Endothelial cell of umbilical vein (primary cell): ENCODE measurements around the gene SNX24. TPM values are rescaled to one million over a fixed set of nuclear protein-coding genes. Genes with fewer than 3 reads are reported as not detected.

ENCODE experiments used
- BruUV-seq: library from RNA; stranded (reverse); fragments of 400-500 nt; replicated peaks from 2 replicates; lab custom pipeline; 2021; lab: Mats Ljungman, UMichigan
- CTCF ChIA-PET: fragments of 300-600, 350-600 bp; sonication (Branson Sonifier 250); formaldehyde crosslinking; loops from one replicate; lab custom pipeline; 2021; ENCODE audit warnings: antibody characterized with exemption, inconsistent platforms; lab: Charles Lee
- POLR2A ChIA-PET: fragments of 300-600, 350-600 bp; sonication (Branson Sonifier 250); formaldehyde crosslinking; loops from one replicate; lab custom pipeline; 2021; ENCODE audit warnings: antibody characterized with exemption, inconsistent platforms; lab: Charles Lee
- DNase-seq: peaks from one replicate; pipeline ENCODE4 v3.0.0-alpha.2; 2011; ENCODE audit warnings: low read depth, low spot score
- FAIRE-seq: peaks from 2 replicates; lab custom pipeline; 2011; peaks lifted over from hg19 to GRCh38; lab: Jason Lieb, UNC
- H2AFZ ChIP-seq: 2 replicates; pipeline ENCODE4 v1.6.0; 2012; ENCODE audit warnings: low read depth, low read length, control low read depth, inconsistent platforms
- H3K27ac ChIP-seq: 2 replicates; pipeline ENCODE4 v1.5.1; 2011; ENCODE audit warnings: low read depth, mild to moderate bottlenecking, control low read depth, low read length, moderate library complexity; ENCODE audit not compliant: insufficient read depth
- H3K27me3 ChIP-seq, 2 experiments: 2 replicates each; pipeline versions ENCODE4 v1.6.0 to v1.6.1; 2011; ENCODE audit warnings: low read length in 2 of 2, mixed read lengths in 1 of 2; ENCODE audit not compliant: control insufficient read depth in 2 of 2, insufficient read depth in 2 of 2
- H3K36me3 ChIP-seq, 2 experiments: 2 replicates in 1 of 2; 3 replicates in 1 of 2; pipeline ENCODE4 v1.5.1; 2011; ENCODE audit warnings: low read length in 2 of 2, mild to moderate bottlenecking in 1 of 2, moderate library complexity in 1 of 2; ENCODE audit not compliant: control insufficient read depth in 2 of 2, insufficient read depth in 2 of 2; ENCODE audit errors: extremely low read depth in 1 of 2
- H3K4me1 ChIP-seq: 3 replicates; pipeline ENCODE4 v1.5.1; 2011; ENCODE audit warnings: mild to moderate bottlenecking, low read length; ENCODE audit not compliant: control insufficient read depth, insufficient read depth; ENCODE audit errors: extremely low read depth
- H3K4me2 ChIP-seq: 2 replicates; pipeline ENCODE4 v1.6.1; 2011; ENCODE audit warnings: low read length, control low read depth, mixed read lengths; ENCODE audit not compliant: insufficient read depth
- H3K4me3 ChIP-seq, 3 experiments: fragments of 200-600 bp in 1 of 3; sonication (generic), shearing (Covaris generic) in 1 of 3; replicated peaks in 1 of 3; 2 replicates each; pipeline ENCODE4 v1.5.1; 2011 to 2016; ENCODE audit warnings: control low read depth in 3 of 3, low read length in 3 of 3, mild to moderate bottlenecking in 2 of 3, inconsistent platforms in 1 of 3, low read depth in 1 of 3, moderate library complexity in 1 of 3; ENCODE audit not compliant: insufficient read depth in 1 of 3
- H3K79me2 ChIP-seq: 2 replicates; pipeline ENCODE4 v1.6.0; 2012; ENCODE audit warnings: low read length, inconsistent platforms; ENCODE audit not compliant: control insufficient read depth, insufficient read depth
- H3K9ac ChIP-seq: replicated peaks from 2 replicates; pipeline ENCODE3; 2011; ENCODE audit warnings: low read length, control low read depth; ENCODE audit not compliant: insufficient read depth; ENCODE audit errors: extremely low read depth
- H3K9me1 ChIP-seq: replicated peaks from 3 replicates; pipeline ENCODE4 v1.6.0; 2011; ENCODE audit warnings: mild to moderate bottlenecking, low read length; ENCODE audit not compliant: control insufficient read depth, insufficient read depth; ENCODE audit errors: extremely low read depth
- H3K9me3 ChIP-seq: replicated peaks from 2 replicates; pipeline ENCODE4 v1.5.1; 2012; ENCODE audit warnings: low read length, inconsistent platforms; ENCODE audit not compliant: control insufficient read depth, insufficient read depth
- H4K20me1 ChIP-seq: replicated peaks from 2 replicates; pipeline ENCODE3; 2011; ENCODE audit warnings: mild to moderate bottlenecking, low read length; ENCODE audit not compliant: control insufficient read depth, insufficient read depth; ENCODE audit errors: extremely low read depth
- EZH2 ChIP-seq: IDR thresholded peaks from 2 replicates; pipeline ENCODE4 v1.6.1; 2012; ENCODE audit warnings: borderline replicate concordance, low read depth, mild to moderate bottlenecking, moderate library complexity, low read length, inconsistent platforms; ENCODE audit not compliant: severe bottlenecking
- FOS ChIP-seq: IDR thresholded peaks from 2 replicates; pipeline ENCODE4 v1.6.1; 2011; ENCODE audit warnings: mild to moderate bottlenecking, low read length, moderate library complexity, borderline replicate concordance; ENCODE audit not compliant: insufficient read depth
- GATA2 ChIP-seq: IDR thresholded peaks from 2 replicates; pipeline ENCODE4 v1.7.0; 2011; ENCODE audit warnings: low read depth, mild to moderate bottlenecking, moderate library complexity, mixed read lengths, low read length; ENCODE audit not compliant: insufficient read length, insufficient read depth
- JUN ChIP-seq: IDR thresholded peaks from 2 replicates; pipeline ENCODE4 v1.6.1; 2011; ENCODE audit warnings: borderline replicate concordance, low read depth; ENCODE audit not compliant: insufficient read length, insufficient read depth
- MYC ChIP-seq: IDR thresholded peaks from one replicate; pipeline ENCODE4 v1.6.1; 2011; ENCODE audit warnings: mild to moderate bottlenecking, low read depth, low read length
- POLR2A ChIP-seq: IDR thresholded peaks from 2 replicates; pipeline ENCODE4 v1.6.1; 2012; ENCODE audit warnings: low read depth, mild to moderate bottlenecking, control low read depth, low read length
- POLR2AphosphoS5 ChIP-seq: IDR thresholded peaks from 2 replicates; pipeline ENCODE4 v1.6.1; 2012; ENCODE audit warnings: low read depth, mild to moderate bottlenecking, control low read depth, low read length, moderate library complexity; ENCODE audit not compliant: insufficient read depth
- dilution Hi-C: fragments of 300-500 bp; cut with MboI; formaldehyde crosslinking; loops from one replicate; pipeline ENCODE4 v1.15.0; 2019; ENCODE audit warnings: low sequenced_read_pairs; ENCODE audit not compliant: extremely low pct_ligation_motif_present
- intact Hi-C: fragments of 100-400 bp; cut with micrococcal nuclease; formaldehyde crosslinking; loops from one replicate; pipeline ENCODE4 v1.10.0; 2022
- polyA plus RNA-seq, 4 experiments: library from polyadenylated mRNA; depleted of rRNA in 3 of 4; stranded (reverse) in 3 of 4; unstranded in 1 of 4; fragments of >200 nt; gene quantifications; 2 replicates each; pipeline versions ENCODE4 v1.2.1 to v1.2.3, GENCODE V29; 2011 to 2012; ENCODE audit warnings: missing spikeins in 1 of 4
- total RNA-seq: library from RNA; stranded (reverse); gene quantifications from 2 replicates; pipeline ENCODE4 v1.2.3, GENCODE V29; 2021
- TF ChIP-seq, protein P1 (sequence below): IDR thresholded peaks from 2 replicates; pipeline ENCODE4 v1.6.1; 2011; ENCODE audit not compliant: insufficient read depth, insufficient read length
- TF ChIP-seq, protein P2 (sequence below), 2 donors: IDR thresholded peaks; 1 replicate in 1 of 2; 2 replicates in 1 of 2; pipeline ENCODE4 v1.5.1; 2011; ENCODE audit warnings: low read length in 2 of 2, mild to moderate bottlenecking in 2 of 2, moderate library complexity in 2 of 2, control low read depth in 1 of 2, inconsistent platforms in 1 of 2, low read depth in 1 of 2; ENCODE audit not compliant: insufficient read depth in 1 of 2; ENCODE audit errors: extremely low read depth in 1 of 2

SNX24 gene
- total and polyA plus RNA-seq, 2 donors (not counting 3 experiments of a cell fraction or from before 2014, with no cell fraction given) = 2.9 to 14.9 TPM

DNA sequence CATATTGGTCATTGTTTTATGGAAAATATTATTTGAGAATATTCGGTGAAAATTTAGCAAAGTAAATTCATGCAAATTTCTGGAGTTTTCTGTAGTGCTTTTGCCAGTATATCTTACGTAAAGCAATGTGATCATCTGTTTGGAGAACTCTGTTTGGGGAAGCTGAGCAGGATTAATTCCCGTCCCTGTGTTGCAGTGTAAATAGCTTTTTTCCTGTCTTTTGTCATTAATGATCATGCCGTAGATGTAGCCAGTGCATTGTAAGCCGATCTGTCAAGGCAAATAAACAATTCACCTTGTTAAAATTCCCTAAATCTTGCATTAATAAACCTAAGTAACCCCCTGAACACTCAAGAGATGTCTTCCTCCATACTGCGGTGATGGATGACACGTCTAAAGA lies 151.9 kb downstream of the SNX24 start:
- no TSS peak for BruUV-seq
- intact Hi-C loops = no loop called here
- H3K4me1 ChIP-seq = no peaks in the 10 kb centered on the region
- no peaks in the 10 kb centered on the region for H3K9me1 ChIP-seq
- H3K27me3 ChIP-seq = no peaks in the 10 kb centered on the region
- H3K4me3 ChIP-seq = no peak overlapping the region
- H3K79me2 ChIP-seq = no peaks in the 10 kb centered on the region
- no peaks in the 10 kb centered on the region for H4K20me1 ChIP-seq
- DNase-seq (no peak), FAIRE-seq (no peak)
- no peaks in the 10 kb centered on the region for H3K9me3 ChIP-seq
- H3K4me2 ChIP-seq = no peak overlapping the region
- dilution Hi-C loops = no loop called here
- no peaks in the 10 kb centered on the region for H3K36me3 ChIP-seq
- TF ChIP-seq, protein P1, sequence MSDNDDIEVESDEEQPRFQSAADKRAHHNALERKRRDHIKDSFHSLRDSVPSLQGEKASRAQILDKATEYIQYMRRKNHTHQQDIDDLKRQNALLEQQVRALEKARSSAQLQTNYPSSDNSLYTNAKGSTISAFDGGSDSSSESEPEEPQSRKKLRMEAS = no peak
- TF ChIP-seq EZH2 (no peak), POLR2A (no peak), GATA2 (no peak), FOS (no peak), JUN (no peak), MYC (no peak), POLR2AphosphoS5 (no peak)
- TF ChIP-seq, protein P2, sequence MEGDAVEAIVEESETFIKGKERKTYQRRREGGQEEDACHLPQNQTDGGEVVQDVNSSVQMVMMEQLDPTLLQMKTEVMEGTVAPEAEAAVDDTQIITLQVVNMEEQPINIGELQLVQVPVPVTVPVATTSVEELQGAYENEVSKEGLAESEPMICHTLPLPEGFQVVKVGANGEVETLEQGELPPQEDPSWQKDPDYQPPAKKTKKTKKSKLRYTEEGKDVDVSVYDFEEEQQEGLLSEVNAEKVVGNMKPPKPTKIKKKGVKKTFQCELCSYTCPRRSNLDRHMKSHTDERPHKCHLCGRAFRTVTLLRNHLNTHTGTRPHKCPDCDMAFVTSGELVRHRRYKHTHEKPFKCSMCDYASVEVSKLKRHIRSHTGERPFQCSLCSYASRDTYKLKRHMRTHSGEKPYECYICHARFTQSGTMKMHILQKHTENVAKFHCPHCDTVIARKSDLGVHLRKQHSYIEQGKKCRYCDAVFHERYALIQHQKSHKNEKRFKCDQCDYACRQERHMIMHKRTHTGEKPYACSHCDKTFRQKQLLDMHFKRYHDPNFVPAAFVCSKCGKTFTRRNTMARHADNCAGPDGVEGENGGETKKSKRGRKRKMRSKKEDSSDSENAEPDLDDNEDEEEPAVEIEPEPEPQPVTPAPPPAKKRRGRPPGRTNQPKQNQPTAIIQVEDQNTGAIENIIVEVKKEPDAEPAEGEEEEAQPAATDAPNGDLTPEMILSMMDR (IDR thresholded peaks at IDR 0.05; ENCODE audit: extremely low read depth in 1 of 2, insufficient read depth in 1 of 2, low read depth in 1 of 2, low read length in 2 of 2) = no peak
- H3K9ac ChIP-seq = no peak overlapping the region
- POLR2A ChIA-PET = no interaction called here
- no peak overlapping the region for H3K27ac ChIP-seq
- H2AFZ ChIP-seq = no peak overlapping the region
- CTCF ChIA-PET = no interaction called here
